Body of pancreas (tissue), 4 donors: ENCODE data around the gene RCAN2. TPM values are rescaled to one million over a fixed set of nuclear protein-coding genes. Genes with fewer than 3 reads are reported as not detected.

ENCODE experiments used
- ATAC-seq: fragments of 150-250 bp; one replicate; pipeline ENCODE4 v1.9.1; 2016
- DNase-seq, 4 donors: peaks; one replicate each; pipeline ENCODE4 v3.0.0-alpha.2; 2019
- H3K27ac ChIP-seq, 4 donors: fragments of 200-600 bp; sonication (generic); 1 replicate in 3 of 4; 2 replicates in 1 of 4; pipeline versions ENCODE4 v1.5.1 to v1.6.1; 2016 to 2019; ENCODE audit warnings: mild to moderate bottlenecking in 1 of 4, mixed read lengths in 1 of 4, moderate library complexity in 1 of 4
- H3K27me3 ChIP-seq, 2 donors: fragments of 200-600 bp; sonication (generic); one replicate each; pipeline ENCODE4 v1.6.0; 2016; ENCODE audit warnings: mild to moderate bottlenecking in 1 of 2
- H3K36me3 ChIP-seq, 2 donors: fragments of 200-600 bp; sonication (generic); replicated peaks in 1 of 2; 2 replicates each; pipeline ENCODE4 v1.5.1; 2016; ENCODE audit warnings: low read depth in 2 of 2; ENCODE audit not compliant: insufficient read depth in 1 of 2
- H3K4me1 ChIP-seq: fragments of 200-600 bp; sonication (generic); one replicate; pipeline ENCODE4 v1.6.0; 2016
- H3K4me3 ChIP-seq, 2 donors: fragments of 200-600 bp; sonication (generic); 1 replicate in 1 of 2; 2 replicates in 1 of 2; pipeline ENCODE4 v1.5.1; 2016 to 2019
- H3K9me3 ChIP-seq, 3 donors: fragments of 200-600 bp; sonication (generic); 1 replicate in 2 of 3; 2 replicates in 1 of 3; pipeline ENCODE4 v1.5.1; 2016
- POLR2A ChIP-seq, 3 donors: fragments of 450-650 bp; IDR thresholded peaks; one replicate each; pipeline ENCODE4 v1.6.1; 2016; ENCODE audit warnings: antibody characterized with exemption in 3 of 3, mild to moderate bottlenecking in 2 of 3
- WGBS, 2 donors: methylation state at CpG; one replicate each; pipeline ENCODE4 v1.1.5; 2017; 5-methylcytosine and 5-hydroxymethylcytosine counted together
- intact Hi-C: fragments of 100-400 bp; cut with DNase I; formaldehyde crosslinking; loops from one replicate; pipeline ENCODE4 v1.15.1; 2023
- total RNA-seq, 2 donors: library from RNA; depleted of rRNA; stranded (reverse); fragments of >200 nt; gene quantifications; one replicate each; pipeline ENCODE4 v1.1.0, GENCODE V29; 2016
- TF ChIP-seq, protein P1 (sequence below), 7 experiments: fragments of 450-650 bp in 4 of 7; fragments of 200-600 bp in 3 of 7; sonication (generic) in 3 of 7; IDR thresholded peaks; one replicate each; pipeline ENCODE4 v1.5.1; 2016 to 2019; ENCODE audit warnings: antibody characterized with exemption in 7 of 7

Gene RCAN2
- total RNA-seq, 2 donors from 2014 or later, result 5.3 to 6.5 TPM

DNA sequence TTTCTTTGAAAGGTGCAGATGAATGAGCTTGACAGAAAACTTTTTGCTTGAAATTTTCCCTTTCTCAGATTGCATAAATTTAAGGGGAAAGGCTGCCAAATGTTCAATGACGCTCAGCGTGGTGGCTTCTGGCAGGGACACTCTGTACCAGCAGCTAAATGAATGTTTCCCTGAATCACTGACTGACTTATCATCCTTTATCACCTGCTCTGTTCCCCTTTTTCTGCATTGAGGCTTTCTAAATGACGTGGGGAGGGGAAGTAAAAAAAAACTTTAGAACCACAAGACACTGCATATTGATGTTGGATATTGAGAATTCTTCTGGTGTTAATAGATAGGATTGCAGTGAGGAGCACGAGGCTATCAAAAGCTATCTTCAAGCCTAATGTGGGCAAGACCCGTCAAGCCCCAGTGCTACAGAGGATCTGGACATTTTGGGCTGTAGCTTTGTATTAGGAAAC lies 273.5 kb downstream of the RCAN2 start:
- TF ChIP-seq POLR2A (IDR thresholded peaks at IDR 0.05), result no peak
- TF ChIP-seq, protein P1, sequence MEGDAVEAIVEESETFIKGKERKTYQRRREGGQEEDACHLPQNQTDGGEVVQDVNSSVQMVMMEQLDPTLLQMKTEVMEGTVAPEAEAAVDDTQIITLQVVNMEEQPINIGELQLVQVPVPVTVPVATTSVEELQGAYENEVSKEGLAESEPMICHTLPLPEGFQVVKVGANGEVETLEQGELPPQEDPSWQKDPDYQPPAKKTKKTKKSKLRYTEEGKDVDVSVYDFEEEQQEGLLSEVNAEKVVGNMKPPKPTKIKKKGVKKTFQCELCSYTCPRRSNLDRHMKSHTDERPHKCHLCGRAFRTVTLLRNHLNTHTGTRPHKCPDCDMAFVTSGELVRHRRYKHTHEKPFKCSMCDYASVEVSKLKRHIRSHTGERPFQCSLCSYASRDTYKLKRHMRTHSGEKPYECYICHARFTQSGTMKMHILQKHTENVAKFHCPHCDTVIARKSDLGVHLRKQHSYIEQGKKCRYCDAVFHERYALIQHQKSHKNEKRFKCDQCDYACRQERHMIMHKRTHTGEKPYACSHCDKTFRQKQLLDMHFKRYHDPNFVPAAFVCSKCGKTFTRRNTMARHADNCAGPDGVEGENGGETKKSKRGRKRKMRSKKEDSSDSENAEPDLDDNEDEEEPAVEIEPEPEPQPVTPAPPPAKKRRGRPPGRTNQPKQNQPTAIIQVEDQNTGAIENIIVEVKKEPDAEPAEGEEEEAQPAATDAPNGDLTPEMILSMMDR (IDR thresholded peaks at IDR 0.05), result no peak
- peak in 3 of 4 donors; percentile 21 to 62 (median 31) for DNase-seq
- H3K9me3 ChIP-seq, result no peaks in the 10 kb centered on the region
- no peak overlapping the region for H3K4me3 ChIP-seq
- peaks cover 15% of the 10 kb centered on the region for H3K4me1 ChIP-seq
- 37 to 44% methylated on average over 5 of the region's 5 CpGs for WGBS, 2 donors
- peak; percentile 77 for ATAC-seq
- peak overlapping the region in 2 of 4 donors; percentile 37 to 38 for H3K27ac ChIP-seq
- intact Hi-C loops, result no loop called here
- no peaks in the 10 kb centered on the region for H3K27me3 ChIP-seq
- no peaks in the 10 kb centered on the region for H3K36me3 ChIP-seq

DNA sequence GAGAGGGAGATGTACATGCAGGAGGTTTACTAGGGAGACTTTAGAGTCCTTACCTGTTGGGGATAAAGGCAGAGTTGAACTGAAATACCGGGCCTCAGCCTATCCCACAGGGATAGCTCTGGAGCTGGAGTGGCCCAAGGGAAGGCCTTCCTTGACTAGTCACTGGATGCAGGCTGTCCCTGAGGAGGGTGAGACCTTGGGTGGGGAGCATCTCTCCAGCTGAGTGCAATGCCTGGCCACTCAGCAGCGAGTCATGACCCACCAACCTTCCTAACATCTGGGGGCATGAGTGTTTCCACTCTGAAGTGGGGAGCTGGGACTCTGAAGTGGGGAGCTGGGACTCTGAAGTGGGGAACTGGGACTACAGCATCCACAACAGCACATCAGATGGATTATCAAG lies 274.4 kb downstream of the RCAN2 start:
- peaks cover 15% of the 10 kb centered on the region for H3K4me1 ChIP-seq
- H3K36me3 ChIP-seq, result no peaks in the 10 kb centered on the region
- peak overlapping the region in 2 of 4 donors; percentile 18 to 37 for H3K27ac ChIP-seq
- TF ChIP-seq, protein P1 (IDR thresholded peaks at IDR 0.05), result no peak
- TF ChIP-seq POLR2A (IDR thresholded peaks at IDR 0.05), result no peak
- no peak overlapping the region for H3K4me3 ChIP-seq
- intact Hi-C loops, result no loop called here
- DNase-seq, result no peak
- no peaks in the 10 kb centered on the region for H3K27me3 ChIP-seq
- 69 to 75% methylated on average over 2 of the region's 2 CpGs for WGBS, 2 donors
- H3K9me3 ChIP-seq, result no peaks in the 10 kb centered on the region
- ATAC-seq, result no peak

DNA sequence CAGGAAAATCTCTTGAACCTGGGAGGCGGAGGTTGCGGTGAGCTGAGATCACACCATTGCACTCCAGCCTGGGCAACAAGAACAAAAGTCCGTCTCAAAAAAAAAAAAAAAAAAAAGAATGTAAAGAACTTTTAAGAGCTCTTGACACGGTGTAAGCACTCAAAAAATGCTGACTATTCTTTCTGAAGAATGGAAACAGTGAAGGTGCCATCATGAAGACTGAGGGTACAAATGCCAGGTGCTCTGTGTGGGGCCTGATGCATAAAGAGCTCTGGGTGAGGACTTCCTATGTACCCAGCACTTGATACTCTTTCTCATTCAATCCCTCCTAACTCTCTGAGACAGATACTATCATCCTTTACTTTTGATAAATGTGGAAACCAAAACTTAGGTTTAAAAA lies 275.5 kb downstream of the RCAN2 start:
- H3K27ac ChIP-seq, result no peak overlapping the region
- no peaks in the 10 kb centered on the region for H3K9me3 ChIP-seq
- TF ChIP-seq POLR2A (IDR thresholded peaks at IDR 0.05), result no peak
- TF ChIP-seq, protein P1 (IDR thresholded peaks at IDR 0.05), result no peak
- 87 to 89% methylated on average over 4 of the region's 4 CpGs for WGBS, 2 donors
- DNase-seq (no peak), ATAC-seq (no peak)
- peaks cover 15% of the 10 kb centered on the region for H3K4me1 ChIP-seq
- no peaks in the 10 kb centered on the region for H3K36me3 ChIP-seq
- intact Hi-C loops, result no loop called here
- no peak overlapping the region for H3K4me3 ChIP-seq
- no peaks in the 10 kb centered on the region for H3K27me3 ChIP-seq

DNA sequence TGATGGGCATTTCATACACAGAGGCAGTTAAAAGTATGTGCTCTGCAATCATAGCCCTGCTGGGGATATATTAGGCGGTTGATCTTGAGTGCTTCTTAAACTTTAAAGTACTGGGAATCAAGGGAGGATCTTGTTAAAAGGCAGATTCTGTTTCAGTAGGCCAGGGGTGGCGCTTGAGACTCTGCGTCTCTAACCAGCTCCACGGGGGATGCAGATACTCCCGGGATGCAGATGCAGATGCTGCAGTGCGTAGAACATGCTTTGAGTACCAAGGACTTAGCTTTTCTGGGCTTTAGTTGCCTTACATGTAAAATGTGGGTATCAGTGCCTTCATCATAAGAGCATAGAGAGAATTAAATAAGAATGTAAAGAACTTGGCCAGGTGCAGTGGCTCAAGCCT lies 276.0 kb downstream of the RCAN2 start:
- Histone ChIP-seq H3K4me3 (no peak overlapping the region), H3K9me3 (no peaks in the 10 kb centered on the region), H3K27me3 (no peaks in the 10 kb centered on the region), H3K27ac (no peak overlapping the region), H3K36me3 (no peaks in the 10 kb centered on the region), H3K4me1 (peaks cover 15% of the 10 kb centered on the region)
- TF ChIP-seq POLR2A (IDR thresholded peaks at IDR 0.05), result no peak
- TF ChIP-seq, protein P1 (IDR thresholded peaks at IDR 0.05), result no peak
- ATAC-seq (no peak), DNase-seq (no peak)
- WGBS, 2 donors, result 70 to 74% methylated on average over 6 of the region's 6 CpGs
- intact Hi-C loops, result no loop called here

DNA sequence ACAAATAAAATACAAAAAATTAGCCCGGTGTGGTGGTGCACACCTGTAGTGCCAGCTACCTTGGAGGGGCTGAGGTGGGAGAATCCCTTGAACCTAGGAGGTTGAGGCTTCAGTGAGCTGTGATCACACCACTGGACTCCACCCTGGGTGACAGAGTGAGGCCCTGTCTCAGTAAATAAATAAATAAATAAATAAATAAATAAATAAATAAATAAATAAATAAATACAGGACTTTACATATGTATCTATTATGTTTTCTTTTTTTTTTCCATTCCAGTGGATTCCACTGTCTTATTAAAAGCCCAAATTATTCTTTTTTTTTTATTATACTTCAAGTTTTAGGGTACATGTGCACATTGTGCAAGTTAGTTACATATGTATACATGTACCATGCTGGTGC lies 279.3 kb downstream of the RCAN2 start:
- Histone ChIP-seq H3K27ac (no peak overlapping the region), H3K27me3 (no peaks in the 10 kb centered on the region), H3K4me3 (no peak overlapping the region), H3K36me3 (no peaks in the 10 kb centered on the region), H3K4me1 (peaks cover under 1% of the 10 kb centered on the region), H3K9me3 (no peaks in the 10 kb centered on the region)
- TF ChIP-seq, protein P1 (IDR thresholded peaks at IDR 0.05), result no peak
- no peak for TF ChIP-seq POLR2A (IDR thresholded peaks at IDR 0.05)
- ATAC-seq (no peak), DNase-seq (no peak)
- 88 to 100% methylated on average over 1 of the region's 1 CpG for WGBS, 2 donors
- intact Hi-C loops, result no loop called here
